Gastrocnemius medialis (tissue), 4 donors: ENCODE data around the gene CASK. TPM values are rescaled to one million over a fixed set of nuclear protein-coding genes. Genes with fewer than 3 reads are reported as not detected.
A peak's percentile ranks its signal among the peaks of the same experiment; 100 is the strongest.

Experiments
- ATAC-seq, 2 donors: fragments of 150-250 bp; one replicate each; pipeline ENCODE4 v1.9.1; 2016
- DNase-seq, 2 donors: peaks; one replicate each; pipeline ENCODE4 v3.0.0-alpha.2; 2019
- H3K27ac ChIP-seq, 4 donors: fragments of 200-600 bp; sonication (generic); 1 replicate in 1 of 4; 2 replicates in 3 of 4; pipeline ENCODE4 v1.5.1; 2016 to 2018; ENCODE audit warnings: mild to moderate bottlenecking in 2 of 4, moderate library complexity in 1 of 4
- H3K27me3 ChIP-seq, 3 donors: fragments of 200-600 bp; sonication (generic) in 2 of 3; 1 replicate in 1 of 3; 2 replicates in 2 of 3; pipeline versions ENCODE4 v1.5.1 to v1.6.0; 2016 to 2019; ENCODE audit warnings: mild to moderate bottlenecking in 1 of 3, moderate library complexity in 1 of 3
- H3K36me3 ChIP-seq, 2 donors: fragments of 200-600 bp; sonication (generic) in 1 of 2; one replicate each; pipeline ENCODE4 v1.5.1; 2017 to 2018
- H3K4me1 ChIP-seq, 2 donors: fragments of 200-600 bp; sonication (generic) in 1 of 2; one replicate each; pipeline ENCODE4 v1.5.1; 2016 to 2017; ENCODE audit warnings: mild to moderate bottlenecking in 2 of 2
- H3K4me3 ChIP-seq, 4 donors: fragments of 200-600 bp; sonication (generic) in 3 of 4; 1 replicate in 1 of 4; 2 replicates in 3 of 4; pipeline ENCODE4 v1.5.1; 2016 to 2019; ENCODE audit warnings: mild to moderate bottlenecking in 2 of 4
- H3K9me3 ChIP-seq, 3 donors: fragments of 200-600 bp; sonication (generic) in 2 of 3; 1 replicate in 1 of 3; 2 replicates in 2 of 3; pipeline ENCODE4 v1.5.1; 2016 to 2019
- CTCF ChIP-seq, 5 experiments: fragments of 450-650 bp in 3 of 5; fragments of 200-600 bp in 2 of 5; sonication (generic) in 2 of 5; IDR thresholded peaks in 4 of 5; conservative IDR thresholded peaks in 1 of 5; 1 replicate in 4 of 5; 2 replicates in 1 of 5; pipeline ENCODE4 v1.5.1; 2016 to 2019; ENCODE audit warnings: antibody characterized with exemption in 5 of 5, mild to moderate bottlenecking in 3 of 5, moderate library complexity in 3 of 5
- POLR2A ChIP-seq, 2 donors: fragments of 450-650 bp; IDR thresholded peaks; one replicate each; pipeline ENCODE4 v1.6.1; 2017; ENCODE audit warnings: antibody characterized with exemption in 2 of 2, mild to moderate bottlenecking in 2 of 2, moderate library complexity in 2 of 2
- in situ Hi-C, 4 donors: fragments of 200-750 bp; cut with MboI; loops; one replicate each; pipeline versions ENCODE4 v1.15.0 to v1.8.0; 2017; ENCODE audit warnings: low sequenced_read_pairs in 4 of 4
- intact Hi-C: fragments of 100-400 bp; cut with DNase I; formaldehyde crosslinking; loops from one replicate; pipeline ENCODE4 v1.15.1; 2023; ENCODE audit warnings: low total_unique reads
- total RNA-seq, 4 donors: library from RNA; depleted of rRNA; stranded (reverse); fragments of >200 nt; gene quantifications; one replicate each; pipeline versions ENCODE4 v1.1.0 to v1.2.3, GENCODE V29; 2016

CASK gene
- total RNA-seq, 4 donors from 2014 or later: 7.3 to 14.3 (median 10.0) TPM

- Histone ChIP-seq H3K4me3 (no peak overlapping the region), H3K9me3 (no peaks in the 10 kb centered on the region), H3K27ac (no peak overlapping the region), H3K4me1 (no peaks in the 10 kb centered on the region), H3K27me3 (peaks cover 0 to 4% (median 0%) of the 10 kb centered on the region in 3 donors), H3K36me3 (no peaks in the 10 kb centered on the region)
- no peak for TF ChIP-seq POLR2A (IDR thresholded peaks at IDR 0.05)
- no peak for TF ChIP-seq CTCF (IDR thresholded peaks at IDR 0.05 in 4 of 5, conservative IDR thresholded peaks at IDR 0.05 in 1 of 5)
- intact Hi-C loops (no loop called here), in situ Hi-C loops (no loop called here)
- no peak for ATAC-seq
- no peak for DNase-seq
Measured at GRCh38 chrX:41580423-41581064, 342.8 kb downstream of the CASK start.

GRCh38 chrX:41563876-41564275 is 359.5 kb downstream of the CASK start:
- in situ Hi-C loops: no loop called here
- H3K4me1 ChIP-seq: no peaks in the 10 kb centered on the region
- H3K27ac ChIP-seq: no peak overlapping the region
- H3K4me3 ChIP-seq: no peak overlapping the region
- ATAC-seq (no peak), DNase-seq (no peak)
- H3K9me3 ChIP-seq: no peaks in the 10 kb centered on the region
- intact Hi-C loops: no loop called here
- TF ChIP-seq POLR2A (IDR thresholded peaks at IDR 0.05): no peak
- peaks cover 0 to 7% (median 0%) of the 10 kb centered on the region in 3 donors for H3K27me3 ChIP-seq
- H3K36me3 ChIP-seq: no peaks in the 10 kb centered on the region

GRCh38 chrX:41561045-41561444 is 362.3 kb downstream of the CASK start:
- intact Hi-C loops: no loop called here
- Histone ChIP-seq H3K27ac (peak overlapping the region in 1 of 4 donors; percentile 18), H3K9me3 (no peaks in the 10 kb centered on the region), H3K4me3 (no peak overlapping the region), H3K4me1 (no peaks in the 10 kb centered on the region), H3K36me3 (no peaks in the 10 kb centered on the region), H3K27me3 (peaks cover 0 to 7% (median 0%) of the 10 kb centered on the region in 3 donors)
- in situ Hi-C loops: no loop called here
- DNase-seq (peak; percentile 3 to 12), ATAC-seq (peak; percentile 61 to 74)
- TF ChIP-seq CTCF (IDR thresholded peaks at IDR 0.05 in 4 of 5, conservative IDR thresholded peaks at IDR 0.05 in 1 of 5) (no peak), POLR2A (IDR thresholded peaks at IDR 0.05) (no peak)

GRCh38 chrX:41559235-41560052 is 363.9 kb downstream of the CASK start:
- Histone ChIP-seq H3K36me3 (no peaks in the 10 kb centered on the region), H3K4me3 (no peak overlapping the region), H3K27me3 (peaks cover 0 to 3% (median 0%) of the 10 kb centered on the region in 3 donors), H3K9me3 (no peaks in the 10 kb centered on the region), H3K4me1 (peaks cover 0 to under 1% of the 10 kb centered on the region in 2 donors), H3K27ac (no peak overlapping the region)
- no peak for DNase-seq
- TF ChIP-seq CTCF (IDR thresholded peaks at IDR 0.05 in 4 of 5, conservative IDR thresholded peaks at IDR 0.05 in 1 of 5) (no peak), POLR2A (IDR thresholded peaks at IDR 0.05) (no peak)
- intact Hi-C loops: no loop called here
- ATAC-seq: no peak
- in situ Hi-C loops: no loop called here

- no peak for DNase-seq
- no peaks in the 10 kb centered on the region for H3K9me3 ChIP-seq
- in situ Hi-C loops: no loop called here
- intact Hi-C loops: no loop called here
- H3K4me3 ChIP-seq: no peak overlapping the region
- H3K27me3 ChIP-seq: peaks cover 0 to 3% (median 0%) of the 10 kb centered on the region in 3 donors
- no peak for ATAC-seq
- H3K36me3 ChIP-seq: no peaks in the 10 kb centered on the region
- peaks cover 0 to 6% of the 10 kb centered on the region in 2 donors for H3K4me1 ChIP-seq
- no peak for TF ChIP-seq POLR2A (IDR thresholded peaks at IDR 0.05)
- peak in 2 of 5 experiments; percentile 10 to 28 for TF ChIP-seq CTCF (IDR thresholded peaks at IDR 0.05 in 4 of 5, conservative IDR thresholded peaks at IDR 0.05 in 1 of 5)
- no peak overlapping the region for H3K27ac ChIP-seq
Measured at GRCh38 chrX:41558531-41558930, 364.8 kb downstream of the CASK start.
